IPS-11a (cell line): Measurements from ENCODE around the gene SIRT7.
A peak's percentile ranks its signal among the peaks of the same experiment; 100 is the strongest.

Source experiments
- H3K4me3 ChIP-seq: one replicate; pipeline ENCODE4 v1.5.1; 2013; ENCODE audit warnings: low read depth, low read length, control low read depth

Gene SIRT7

DNA sequence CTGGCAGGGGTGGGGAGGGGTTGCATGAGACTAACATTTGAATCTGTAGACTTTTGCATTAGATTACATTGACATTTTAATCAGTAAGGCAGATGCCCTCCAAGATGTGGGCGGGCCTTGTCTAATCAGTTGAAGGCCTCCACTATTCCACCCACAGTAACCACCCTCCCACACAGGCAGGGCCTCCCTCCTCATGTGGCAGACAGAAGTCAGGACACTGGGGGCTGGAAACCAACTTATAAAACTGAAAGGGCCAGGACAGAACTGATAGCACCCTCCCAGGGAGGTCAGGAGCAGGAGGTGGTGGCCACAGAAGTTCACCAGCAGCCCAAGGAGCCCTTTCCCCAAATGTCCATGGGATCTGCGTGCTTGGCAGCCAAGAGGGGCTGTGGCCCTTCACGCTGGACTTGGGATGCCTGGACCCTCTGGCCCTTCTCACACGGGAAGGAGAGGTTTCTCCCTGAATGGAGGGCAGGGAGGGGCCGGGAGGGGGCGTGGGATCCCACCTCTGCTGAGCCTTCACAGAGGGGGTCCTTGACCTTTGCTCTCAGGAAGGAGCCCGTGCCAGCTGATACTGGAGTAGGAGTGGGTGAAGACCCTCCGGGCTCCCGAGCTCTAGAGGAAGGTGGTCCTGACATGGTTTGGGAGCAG, 14.5 kb upstream of the SIRT7 start:
- no peak overlapping the region for H3K4me3 ChIP-seq

DNA sequence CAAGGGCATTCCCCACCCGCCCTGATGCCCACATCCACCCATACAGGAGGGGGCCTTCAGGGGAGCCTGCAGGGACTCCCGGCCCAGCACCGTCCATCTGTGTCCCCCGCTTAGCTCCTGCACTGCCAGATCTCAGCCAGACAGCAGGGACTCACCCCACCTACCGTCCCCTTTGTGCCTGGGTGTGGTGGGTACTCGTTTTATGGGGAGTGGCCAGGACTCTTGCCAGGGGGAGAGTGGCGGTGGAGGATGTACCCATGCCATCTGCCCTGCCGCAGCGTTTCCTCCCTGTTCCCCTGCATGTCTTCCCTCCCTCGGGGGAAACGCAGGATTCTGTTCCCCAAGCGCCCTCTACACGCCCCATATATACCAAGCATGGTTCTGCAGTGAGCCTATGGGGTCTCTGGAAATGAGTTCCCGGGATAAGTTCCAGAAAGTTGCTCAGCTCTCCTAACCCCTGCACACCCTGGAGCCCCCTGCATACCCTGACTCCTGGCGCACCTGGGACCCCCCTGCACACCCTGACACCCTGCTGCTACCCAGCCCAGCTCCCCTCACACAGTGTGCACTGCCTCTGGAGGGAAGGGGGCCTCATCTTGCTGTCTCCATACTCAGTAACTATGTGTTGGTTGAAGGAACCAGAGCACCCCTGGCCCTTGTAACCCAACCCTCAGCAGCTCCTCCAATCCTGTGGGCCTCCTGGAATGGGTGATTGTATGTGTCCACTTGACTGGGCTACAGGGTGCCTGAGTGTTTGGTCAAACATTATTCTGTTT, 13.8 kb upstream of the SIRT7 start:
- H3K4me3 ChIP-seq = no peak overlapping the region

DNA sequence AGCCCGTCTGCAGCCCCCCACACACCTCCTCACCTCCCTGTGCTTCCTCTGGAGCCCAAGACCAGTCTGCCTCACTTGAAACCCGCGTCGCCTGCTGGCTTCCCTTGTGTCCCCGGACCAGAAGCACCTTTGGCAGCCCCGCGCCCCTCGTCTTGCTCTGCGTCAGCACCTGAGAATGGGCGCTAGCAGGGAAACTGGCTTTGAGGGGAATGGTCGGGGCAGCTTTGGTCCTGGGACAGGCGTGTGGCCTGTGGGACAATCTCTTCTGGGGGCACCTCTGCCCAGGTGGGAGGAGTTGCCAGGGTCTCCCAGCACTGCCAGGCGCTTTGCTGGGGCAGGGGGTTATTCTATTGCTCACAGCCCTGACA, 13.2 kb upstream of the SIRT7 start:
- no peak overlapping the region for H3K4me3 ChIP-seq

DNA sequence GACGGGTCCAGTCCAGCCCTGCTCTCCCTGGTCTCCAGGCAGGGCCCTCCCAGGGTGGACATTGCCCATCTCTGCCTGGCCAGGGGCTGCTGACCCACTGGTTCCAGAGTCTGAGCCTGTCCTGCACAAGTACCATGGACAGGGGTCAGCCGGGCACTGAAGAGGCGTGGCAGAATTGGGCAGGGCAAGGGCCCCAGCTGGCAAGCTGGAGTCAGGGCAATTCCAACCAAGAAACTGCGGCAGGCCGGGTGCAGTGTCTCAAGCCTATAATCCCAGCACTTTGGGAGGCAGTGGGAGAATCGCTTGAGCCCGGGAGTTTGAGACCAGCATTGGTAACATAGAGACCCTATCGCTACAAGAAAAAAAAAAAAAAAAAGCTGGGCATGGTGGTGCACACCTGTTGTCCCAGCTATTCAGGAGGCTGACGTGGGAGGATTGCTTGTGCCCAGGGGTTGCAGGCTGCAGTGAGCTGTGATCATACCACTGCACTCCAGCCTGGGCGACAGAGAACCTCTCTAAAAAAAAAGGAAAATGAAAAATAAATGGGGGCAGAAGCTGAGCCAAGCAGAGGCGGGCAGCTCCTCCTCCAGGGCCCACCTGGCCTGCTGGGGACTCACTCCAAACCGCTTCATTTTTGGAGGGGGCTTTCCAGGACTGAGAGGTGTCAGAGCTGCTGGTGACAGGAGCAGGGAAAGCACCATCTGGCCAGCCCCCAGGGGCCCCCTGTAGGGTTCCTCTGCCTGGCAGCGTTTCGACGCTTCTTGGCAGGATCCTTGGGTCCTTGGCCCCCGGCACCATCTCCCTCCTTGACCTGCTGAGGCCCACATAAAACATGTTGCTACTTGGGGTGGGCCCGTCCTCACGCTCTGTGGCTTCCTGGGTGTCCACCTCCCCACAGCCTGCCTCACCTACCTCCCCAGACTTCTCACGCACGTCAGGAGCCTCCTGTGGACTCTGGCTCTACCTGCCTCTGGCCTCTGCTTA, 12.5 kb upstream of the SIRT7 start:
- no peak overlapping the region for H3K4me3 ChIP-seq

DNA sequence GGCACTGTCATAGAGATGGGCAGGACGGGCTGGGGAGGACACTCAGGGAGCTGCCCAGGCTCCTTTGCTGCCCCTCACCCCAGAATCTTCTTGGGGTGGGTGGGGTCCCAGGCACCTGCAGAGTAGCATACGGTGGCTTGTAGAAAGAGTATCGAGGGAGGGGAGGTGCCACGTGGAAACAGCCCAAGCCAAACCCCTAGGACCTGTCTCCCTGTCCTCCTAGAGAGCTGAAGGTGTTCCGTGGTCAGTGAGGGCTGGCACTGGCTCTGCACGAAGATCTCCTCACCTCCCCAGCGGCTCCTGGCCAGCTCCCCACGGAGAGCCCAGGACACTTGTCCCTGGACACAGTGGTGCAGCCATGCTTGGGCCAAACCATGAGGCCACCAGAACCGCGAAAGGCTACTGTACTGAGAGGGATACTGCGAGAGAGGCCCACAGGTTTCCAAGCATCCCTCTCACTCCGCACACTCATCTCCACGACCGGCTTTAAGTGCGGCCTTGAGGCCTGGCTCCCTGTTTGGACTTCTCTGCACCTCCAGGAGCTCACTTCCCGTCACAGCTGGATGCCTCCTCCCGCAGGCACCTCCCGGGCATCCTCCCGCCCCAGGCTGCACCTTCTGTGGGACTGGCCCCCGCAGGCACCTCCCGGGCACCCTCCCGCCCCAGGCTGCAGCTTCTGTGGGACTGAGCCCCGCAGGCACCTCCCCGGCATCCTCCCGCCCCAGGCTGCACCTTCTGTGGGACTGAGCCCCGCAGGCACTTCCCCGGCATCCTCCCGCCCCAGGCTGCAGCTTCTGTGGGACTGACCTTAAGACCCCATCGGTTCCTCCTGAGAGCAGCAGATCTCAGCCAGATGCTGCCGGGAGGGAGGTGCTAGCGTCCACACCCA, 11.5 kb upstream of the SIRT7 start:
- H3K4me3 ChIP-seq = no peak overlapping the region

DNA sequence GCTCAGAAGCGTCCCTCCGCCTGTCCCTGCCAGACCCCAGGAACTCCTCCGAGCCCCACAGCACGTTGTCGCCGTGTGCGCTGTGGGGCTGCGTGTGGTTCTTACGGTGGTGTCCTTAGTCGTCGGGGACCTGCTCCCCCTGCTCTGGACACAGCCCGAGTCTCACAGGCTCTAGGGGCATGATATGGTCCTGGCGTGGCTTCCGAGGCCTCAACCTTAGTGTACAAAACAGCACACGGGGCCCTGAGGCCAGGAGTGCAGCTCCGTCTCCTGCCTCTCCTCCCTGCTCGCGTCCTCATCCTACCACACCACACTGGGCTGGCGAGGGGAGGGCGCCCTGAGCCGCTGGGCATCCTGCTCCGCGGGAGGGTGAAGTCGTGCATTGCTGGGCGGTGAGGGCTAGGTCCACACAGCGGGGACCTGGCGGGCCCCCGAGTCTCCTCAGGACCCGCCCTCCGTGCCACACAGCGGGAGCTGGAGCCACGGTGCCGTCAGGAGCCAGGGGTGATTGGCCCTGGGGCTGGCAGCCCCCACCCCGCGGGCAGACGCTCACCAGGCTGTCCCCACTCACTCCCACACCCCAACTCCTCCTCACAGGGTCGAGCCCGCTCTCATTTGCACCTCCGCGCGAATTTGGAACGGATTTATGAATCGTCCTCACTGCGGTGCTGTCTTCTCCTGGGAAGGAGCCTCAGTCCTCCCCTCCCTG, 10.7 kb upstream of the SIRT7 start:
- peak overlapping the region; percentile 50 for H3K4me3 ChIP-seq

DNA sequence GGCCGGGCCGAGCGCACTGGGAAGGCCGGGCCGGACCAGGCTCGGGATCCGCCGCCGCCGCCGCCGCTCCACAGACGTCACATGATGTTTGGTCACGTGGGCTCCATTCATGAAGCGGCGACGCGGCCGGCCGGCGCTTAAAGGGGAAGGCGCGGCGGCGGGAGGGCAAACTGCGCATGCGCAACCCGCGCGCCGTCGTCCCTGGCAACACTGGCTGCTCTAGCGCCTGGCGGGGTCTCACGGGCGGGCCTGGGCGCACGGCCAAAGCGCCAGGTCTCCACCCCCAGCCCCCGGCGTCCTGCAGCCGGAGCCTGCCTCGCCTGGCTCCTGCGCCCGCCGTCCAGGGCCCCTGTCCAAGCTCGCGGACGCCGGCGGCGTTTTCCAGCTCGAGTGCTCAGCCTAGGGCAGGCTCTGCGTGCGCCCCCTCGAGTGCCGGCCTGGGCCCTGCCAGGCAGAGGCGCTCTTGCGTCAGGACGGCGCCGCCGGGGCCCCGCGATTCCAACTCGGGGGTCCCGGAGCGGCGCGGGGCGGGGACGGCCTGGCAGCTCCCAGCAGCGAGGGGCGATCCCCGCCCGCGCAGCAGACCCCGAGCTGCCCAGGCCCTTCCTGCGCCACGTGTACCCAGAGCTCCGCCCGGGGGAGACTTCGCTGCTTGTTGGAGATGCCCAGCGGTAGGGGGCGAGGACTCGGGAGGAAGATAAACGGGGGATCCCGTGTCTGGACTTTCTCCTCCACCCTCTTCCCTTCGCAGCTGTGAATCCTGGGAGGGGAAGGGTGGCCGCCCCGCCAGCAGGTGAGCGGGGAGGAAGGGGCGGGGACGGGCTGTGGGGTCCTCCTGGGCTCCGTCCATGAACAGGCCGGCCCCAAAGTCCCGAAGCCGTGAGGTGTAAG, 9.9 kb upstream of the SIRT7 start, which contains the start of gene MAFG:
MAFG (minus strand) TSS at position 83 of the 891 bp plus-strand sequence. CDS start 4,550 bp downstream, outside the sequence.
- H3K4me3 ChIP-seq = peak within 1 kb of the TSS; percentile 54

DNA sequence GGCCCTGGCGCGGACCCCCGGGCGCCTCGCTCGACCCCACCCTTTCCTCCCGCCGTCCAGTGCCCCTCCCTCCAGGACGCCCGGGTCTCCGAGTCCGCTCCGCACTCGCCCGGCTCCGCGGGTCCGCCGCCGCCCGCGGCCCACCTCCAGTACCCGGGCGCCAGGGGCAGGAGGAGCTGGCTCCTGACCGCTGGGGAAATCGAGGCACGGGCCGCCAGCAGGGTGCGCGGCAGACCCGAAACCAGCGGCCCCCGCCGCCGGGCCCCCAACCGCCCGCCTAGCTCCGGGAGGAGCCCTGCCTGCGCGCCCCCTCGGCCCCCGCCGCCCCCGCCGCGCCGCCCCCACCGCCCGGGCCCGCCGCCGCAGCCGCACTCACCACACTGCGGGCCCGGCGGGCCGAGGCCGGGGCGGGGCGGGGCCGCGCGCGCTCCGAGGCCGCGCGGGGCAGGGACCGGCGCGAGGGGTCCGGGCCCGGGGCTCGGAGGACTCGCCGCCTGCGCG, 9.2 kb upstream of the SIRT7 start:
- H3K4me3 ChIP-seq = peak overlapping the region; percentile 54

DNA sequence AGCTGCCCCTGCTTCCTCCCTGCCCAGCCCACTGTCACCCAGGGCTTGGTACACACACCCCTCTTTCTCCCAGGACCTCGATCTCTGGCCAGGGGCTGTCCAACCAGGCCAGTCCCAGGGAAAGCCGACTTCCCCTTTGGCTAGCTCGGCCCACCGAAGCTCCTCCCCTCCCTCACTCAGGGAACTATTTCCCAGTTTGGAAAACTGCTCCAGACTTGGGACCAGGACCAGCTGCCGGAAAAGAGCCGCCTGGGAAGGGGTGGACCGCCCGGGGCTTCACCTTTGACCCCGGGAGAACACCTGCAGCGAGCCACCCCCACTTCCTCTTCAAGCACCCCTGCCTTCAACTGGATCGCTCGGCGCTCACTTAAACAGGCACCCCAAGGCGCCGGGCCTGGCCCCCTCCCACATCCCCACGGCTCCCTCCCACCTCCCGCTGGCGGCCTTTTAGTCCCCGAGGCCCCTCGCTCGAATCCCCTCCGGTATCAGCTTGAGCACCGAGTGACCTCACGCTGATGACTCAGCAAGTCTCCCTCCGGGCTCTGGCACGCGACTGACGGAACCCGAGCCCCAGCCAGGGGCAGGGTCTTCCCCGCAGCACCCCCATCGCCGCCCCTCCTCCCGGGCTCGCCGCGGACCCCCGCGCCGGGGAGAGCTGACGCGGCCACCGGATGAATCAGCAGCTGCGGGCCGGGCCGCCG, 8.6 kb upstream of the SIRT7 start:
- H3K4me3 ChIP-seq = peak overlapping the region; percentile 54

DNA sequence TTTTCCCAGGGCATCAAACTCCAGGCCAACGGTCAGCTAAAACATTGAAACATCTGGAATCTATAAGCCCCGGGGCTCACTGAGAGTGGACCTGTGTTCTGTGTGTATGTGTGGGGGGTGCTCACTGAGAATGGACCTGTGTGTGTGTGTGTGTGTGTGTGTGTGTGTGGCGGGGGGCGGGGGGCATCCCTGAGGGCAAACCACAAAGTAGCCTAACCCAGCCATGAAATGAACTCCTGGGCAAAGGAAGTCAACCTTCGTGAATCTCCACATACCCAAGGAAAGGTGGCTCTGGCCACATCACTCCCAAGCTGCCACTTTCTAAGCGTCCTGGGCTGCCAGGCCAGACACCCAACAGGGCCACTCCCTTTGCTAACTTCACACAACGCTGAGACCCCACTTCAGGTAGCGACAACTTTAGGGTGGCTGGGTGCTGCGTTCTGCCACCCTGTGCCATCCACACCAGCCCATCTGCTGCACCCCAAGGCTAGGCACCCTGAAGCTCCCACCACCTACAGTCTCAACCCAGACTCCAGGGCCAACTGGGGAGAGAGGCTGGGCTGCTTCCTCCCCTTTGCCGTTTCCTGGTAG, 8.0 kb upstream of the SIRT7 start:
- H3K4me3 ChIP-seq = peak overlapping the region; percentile 54

DNA sequence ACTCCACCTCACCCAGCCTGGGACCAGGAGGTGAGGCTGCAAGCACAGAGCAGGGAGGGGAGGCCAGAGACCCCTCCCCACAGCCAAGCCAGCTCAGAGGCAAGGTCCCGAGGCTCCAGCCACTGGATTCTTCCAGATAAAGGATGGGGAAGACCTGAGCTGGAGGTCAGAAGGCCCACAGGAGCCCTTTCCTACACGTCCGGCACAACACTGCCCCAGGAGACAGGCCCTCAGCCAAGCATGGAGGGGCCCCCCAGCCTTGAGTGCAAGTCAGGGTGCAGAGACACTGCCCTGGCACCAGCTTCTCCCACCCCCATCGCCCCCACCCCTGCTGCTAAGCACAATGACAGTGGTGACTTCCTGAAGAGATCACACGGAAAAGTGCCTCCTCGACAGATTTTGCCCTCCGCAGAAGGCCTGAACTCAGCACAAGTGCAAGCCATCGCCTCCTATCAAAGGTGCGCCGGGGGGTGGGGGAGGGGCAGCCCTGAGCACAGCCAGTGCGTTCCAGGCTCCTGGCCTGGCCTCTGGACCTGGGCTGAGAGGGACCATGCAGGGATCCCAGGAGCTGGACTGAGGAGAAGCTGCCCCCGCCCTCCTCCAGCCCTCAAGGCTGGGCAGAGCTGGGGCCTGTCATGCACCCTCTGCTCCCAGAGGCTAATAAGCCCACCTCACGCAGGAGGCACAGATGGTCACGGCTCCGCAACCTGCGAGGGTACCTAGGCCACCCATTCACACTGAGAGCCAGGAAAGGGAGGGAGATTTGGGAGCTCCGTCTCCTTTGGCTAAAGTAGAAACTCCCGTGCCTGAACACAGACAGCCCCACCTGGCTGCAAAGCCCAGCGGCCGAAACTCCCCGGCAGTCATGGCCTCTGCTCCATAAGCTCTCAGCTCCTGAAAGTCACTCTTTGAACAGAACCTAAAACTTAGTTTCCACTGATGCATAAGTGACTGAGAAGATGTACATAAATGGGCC, 6.9 kb upstream of the SIRT7 start:
- H3K4me3 ChIP-seq = no peak overlapping the region

DNA sequence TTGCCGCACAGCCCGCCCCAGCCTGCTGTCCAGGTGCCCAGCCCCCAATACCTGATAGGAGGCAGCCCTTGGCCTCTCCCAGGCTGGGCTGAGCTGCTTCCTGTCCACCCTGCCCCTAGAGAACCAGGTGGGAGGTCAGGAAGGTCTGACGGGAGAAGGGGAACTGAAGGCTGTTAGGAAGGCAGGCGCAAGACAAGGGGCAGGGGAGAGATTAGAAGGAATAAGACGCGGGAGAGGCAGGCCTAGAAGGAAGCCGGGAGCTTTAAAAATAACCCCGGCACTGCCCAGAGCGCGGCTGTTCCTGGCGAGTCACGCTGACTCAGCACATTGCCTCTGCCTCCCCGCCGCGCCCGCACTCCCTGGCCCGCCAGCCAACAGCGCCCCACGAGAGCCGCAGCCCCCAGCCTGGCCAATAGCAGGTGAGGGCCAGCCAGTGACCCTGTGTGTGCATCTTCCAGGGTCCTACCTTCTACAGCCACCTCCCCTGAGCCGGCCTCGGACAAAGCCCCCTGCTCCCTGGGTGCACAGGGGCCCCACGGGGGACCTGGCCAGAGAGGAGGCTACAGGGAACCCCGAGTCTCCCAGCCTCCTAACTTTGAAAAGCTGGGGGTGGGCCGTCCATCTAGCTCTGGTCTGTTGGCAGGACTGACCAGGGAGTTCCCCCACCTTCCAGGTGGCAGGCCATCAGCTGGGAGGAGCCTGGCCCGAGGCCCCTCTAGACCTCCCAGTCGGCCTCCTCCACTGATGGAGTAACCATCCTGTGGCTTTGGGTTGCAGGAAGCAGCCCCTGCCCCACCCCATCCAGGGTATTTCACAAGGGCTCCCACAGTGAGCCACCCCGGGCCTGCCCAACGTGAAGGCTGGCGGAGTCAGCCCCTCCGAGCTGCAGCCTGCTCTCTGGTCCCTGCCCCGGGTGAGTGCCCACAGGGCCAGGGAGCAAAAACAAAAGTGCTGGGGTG, 5.6 kb upstream of the SIRT7 start:
- no peak overlapping the region for H3K4me3 ChIP-seq

DNA sequence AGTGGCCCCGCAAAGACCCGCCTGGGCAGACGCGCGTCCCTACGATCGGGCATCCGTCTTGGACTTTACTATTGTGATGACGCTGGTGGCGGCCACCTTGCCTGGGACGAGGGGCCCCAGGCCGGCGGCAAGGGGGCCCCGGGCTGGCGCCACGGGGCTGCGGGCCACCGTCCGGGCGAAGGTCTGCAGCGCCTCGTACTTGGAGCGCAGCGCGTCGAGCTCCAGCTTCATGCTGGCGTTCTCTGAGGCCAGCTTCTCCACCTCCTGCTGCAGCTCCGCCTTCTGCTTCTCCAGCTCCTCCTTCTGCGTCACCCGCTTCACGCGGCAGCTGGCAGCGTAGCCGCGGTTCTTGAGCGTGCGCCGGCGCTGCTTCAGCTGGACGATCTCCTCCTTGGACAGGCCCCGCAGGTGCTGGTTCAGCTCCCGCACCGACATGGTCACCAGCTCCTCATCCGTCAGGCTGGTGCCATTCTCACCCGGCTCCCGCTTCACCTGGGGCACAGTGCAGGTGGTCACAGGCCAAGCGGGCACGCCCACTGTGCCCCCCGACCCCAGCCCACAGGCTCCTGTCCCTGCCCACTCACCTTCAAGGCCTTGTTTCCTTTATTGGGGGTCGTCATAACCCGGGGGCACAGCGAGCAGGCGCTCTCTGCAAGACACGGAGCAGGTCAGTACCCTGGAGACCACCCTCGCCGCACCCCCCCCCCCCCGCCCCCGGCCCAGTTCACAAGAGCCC, 4.8 kb upstream of the SIRT7 start:
- H3K4me3 ChIP-seq = no peak overlapping the region

DNA sequence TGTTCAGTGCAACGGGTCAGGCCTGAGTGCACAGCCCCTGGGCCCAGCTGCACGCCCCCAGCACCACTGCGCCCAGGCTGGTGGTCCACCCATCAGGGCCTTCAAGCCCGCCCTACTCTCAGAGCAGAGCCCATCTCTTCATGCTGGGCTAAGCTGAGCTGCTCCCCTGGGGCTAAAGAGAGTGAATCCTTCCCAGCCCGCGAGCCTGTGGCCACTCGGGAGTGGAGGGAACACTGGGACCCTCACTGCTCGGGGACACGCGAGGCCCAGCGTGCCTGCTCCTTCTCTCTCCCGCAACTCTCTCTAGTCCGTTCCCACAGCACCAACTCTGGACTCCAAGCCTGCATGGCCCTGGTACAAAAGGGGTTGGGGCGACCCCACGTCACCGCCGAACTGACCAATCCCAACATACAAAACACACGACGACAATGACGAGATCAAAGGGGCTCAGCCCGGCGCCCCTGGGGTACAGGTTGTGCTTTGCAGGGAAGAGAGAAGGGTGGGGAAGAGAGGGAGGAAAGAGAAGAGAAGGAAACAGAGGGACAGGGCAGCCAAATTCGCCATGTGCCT, 4.1 kb upstream of the SIRT7 start:
- H3K4me3 ChIP-seq = no peak overlapping the region
